GM19328 (cell line): ENCODE measurements around the gene TGFB3.

Source experiments
- ATAC-seq: cut with Tn5 transposase; IDR thresholded peaks from one replicate; pipeline ENCODE4 v1.9.1; 2021; ENCODE audit warnings: mild to moderate bottlenecking, moderate library complexity; ENCODE audit not compliant: unreplicated experiment

TGFB3 gene

GRCh38 chr14:75909630-75910029 is 72.2 kb downstream of the TGFB3 start:
- ATAC-seq = no peak
